GM19468 (cell line): ENCODE results near the gene NCKAP5.
A peak's percentile ranks its signal among the peaks of the same experiment; 100 is the strongest.

Experiments used
- ATAC-seq: cut with Tn5 transposase; IDR thresholded peaks from one replicate; pipeline ENCODE4 v1.9.1; 2021; ENCODE audit warnings: mild to moderate bottlenecking, moderate library complexity, moderate number of reproducible peaks; ENCODE audit not compliant: unreplicated experiment; ENCODE audit errors: extremely low read depth

NCKAP5 gene

DNA sequence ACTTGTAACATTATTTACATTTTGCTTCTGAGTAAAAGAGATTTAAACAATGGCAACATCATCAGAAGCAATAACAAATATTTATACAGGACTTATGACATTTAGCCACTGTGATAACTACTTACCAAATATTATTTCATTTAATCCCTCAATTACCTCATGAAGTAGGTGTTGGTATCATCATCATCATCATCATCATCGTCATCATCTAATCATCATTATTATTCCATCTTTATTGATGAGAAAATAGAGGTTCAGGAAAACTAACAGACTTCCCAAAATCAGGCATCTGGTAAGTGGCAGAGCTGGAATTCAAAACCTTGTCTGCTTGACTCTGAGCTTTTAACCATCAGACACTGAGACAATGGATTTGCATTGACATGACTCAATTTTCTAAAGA is 204.4 kb downstream of the NCKAP5 start:
- ATAC-seq: no peak

- ATAC-seq: no peak
Measured at GRCh38 chr2:133362061-133362476, 206.2 kb downstream of the NCKAP5 start.

- ATAC-seq: peak; percentile 71
Measured at GRCh38 chr2:133360882-133361281, 207.4 kb downstream of the NCKAP5 start.

GRCh38 chr2:133360190-133360589 is 208.1 kb downstream of the NCKAP5 start:
- no peak for ATAC-seq

- ATAC-seq: no peak
Measured at GRCh38 chr2:133352719-133353118, 215.5 kb downstream of the NCKAP5 start.

GRCh38 chr2:133346654-133347053 is 221.6 kb downstream of the NCKAP5 start:
- no peak for ATAC-seq

DNA sequence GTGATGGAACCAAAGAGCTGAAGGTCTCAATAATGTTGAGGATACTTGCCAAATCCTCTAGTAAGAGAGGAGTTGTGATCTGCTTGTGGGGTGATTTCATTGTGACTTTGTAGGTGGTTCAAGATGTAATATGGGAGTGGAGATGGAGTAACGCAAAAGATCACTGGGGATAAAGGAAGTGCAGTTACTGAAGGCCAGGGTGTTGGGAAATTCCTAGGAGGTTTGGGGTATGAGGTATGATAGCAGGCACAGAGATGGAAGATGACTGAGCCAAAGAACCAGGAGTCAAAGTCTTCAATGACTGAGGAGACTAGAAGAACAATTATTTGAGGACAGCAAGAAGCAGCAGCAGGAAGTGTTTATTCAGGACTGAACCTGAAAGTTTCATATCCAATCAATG is 222.6 kb downstream of the NCKAP5 start:
- ATAC-seq: no peak

GRCh38 chr2:133344849-133345248 is 223.4 kb downstream of the NCKAP5 start:
- ATAC-seq: no peak

DNA sequence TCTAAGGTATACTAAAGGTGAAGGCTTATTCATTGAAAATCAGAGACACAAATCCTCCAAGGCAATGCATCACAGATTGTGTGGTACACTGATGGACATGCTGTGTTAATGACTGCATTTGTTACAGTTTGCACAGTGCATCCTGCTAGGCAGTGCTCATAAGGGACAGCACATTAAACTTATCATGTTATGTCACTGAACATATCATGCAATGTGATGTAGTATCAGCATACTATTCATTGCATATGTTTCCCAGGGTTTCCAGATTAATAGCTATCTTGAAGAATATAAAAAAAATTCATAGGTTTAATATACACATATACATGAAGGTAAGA is 225.3 kb downstream of the NCKAP5 start:
- no peak for ATAC-seq

GRCh38 chr2:133342286-133343017 is 225.8 kb downstream of the NCKAP5 start:
- ATAC-seq: no peak

DNA sequence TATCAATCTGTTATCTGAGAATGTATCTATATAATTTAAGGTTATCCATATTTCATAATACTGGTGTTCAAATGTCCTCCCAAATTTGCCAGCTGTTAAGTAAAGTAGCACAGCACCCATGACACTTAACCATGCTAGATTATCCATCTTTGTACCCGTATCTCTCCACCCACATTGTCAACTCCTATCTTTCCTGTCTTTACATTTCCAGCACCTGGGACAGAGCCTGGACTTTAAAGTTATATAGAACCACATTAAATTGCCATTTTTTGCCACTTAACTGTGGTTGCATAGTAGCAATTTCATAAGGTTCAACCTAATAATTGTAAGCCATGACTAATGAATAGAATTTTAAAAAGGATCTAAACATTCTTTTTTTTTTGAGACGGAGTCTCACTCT is 226.7 kb downstream of the NCKAP5 start:
- ATAC-seq: no peak

- ATAC-seq: no peak
Measured at GRCh38 chr2:133338224-133338623, 230.0 kb downstream of the NCKAP5 start.

DNA sequence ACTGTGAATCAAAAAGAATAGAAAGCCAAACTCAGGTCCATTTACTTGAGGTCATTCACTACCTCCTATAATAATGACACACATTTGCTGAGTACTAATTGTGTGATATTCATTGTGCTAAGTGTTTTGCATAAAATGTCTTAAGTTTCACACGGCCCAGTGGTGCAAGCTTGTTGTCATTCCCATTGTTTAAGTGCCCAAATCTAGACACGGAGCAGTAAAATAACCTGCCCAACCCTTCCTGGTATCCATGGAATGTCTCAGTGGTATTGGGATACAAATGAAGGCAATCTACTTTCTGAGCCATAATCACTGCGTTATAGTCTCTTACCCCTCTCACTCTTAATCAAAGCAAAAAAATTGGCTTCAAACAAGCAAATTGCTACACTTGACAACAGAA is 233.3 kb downstream of the NCKAP5 start:
- no peak for ATAC-seq

GRCh38 chr2:133333181-133333580 is 235.1 kb downstream of the NCKAP5 start:
- no peak for ATAC-seq

DNA sequence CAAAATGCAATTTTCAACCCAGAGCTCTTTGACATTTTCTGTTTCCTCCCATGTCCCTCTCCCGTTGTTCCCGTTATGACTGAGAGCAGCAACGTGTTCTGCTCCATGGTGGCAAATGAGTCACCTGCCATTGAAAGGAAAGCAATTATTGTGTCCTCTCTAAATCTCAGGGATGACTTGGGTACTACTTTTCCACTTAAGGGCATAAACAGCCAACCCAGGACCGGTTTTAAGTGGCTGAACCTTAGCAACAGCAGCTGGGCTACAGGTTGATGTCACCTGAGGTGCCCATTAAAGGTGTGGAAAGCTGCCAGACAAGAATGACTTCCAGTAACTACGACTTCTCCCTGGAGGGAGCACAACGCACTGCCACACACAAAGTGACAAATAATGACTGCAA is 236.8 kb downstream of the NCKAP5 start:
- no peak for ATAC-seq

DNA sequence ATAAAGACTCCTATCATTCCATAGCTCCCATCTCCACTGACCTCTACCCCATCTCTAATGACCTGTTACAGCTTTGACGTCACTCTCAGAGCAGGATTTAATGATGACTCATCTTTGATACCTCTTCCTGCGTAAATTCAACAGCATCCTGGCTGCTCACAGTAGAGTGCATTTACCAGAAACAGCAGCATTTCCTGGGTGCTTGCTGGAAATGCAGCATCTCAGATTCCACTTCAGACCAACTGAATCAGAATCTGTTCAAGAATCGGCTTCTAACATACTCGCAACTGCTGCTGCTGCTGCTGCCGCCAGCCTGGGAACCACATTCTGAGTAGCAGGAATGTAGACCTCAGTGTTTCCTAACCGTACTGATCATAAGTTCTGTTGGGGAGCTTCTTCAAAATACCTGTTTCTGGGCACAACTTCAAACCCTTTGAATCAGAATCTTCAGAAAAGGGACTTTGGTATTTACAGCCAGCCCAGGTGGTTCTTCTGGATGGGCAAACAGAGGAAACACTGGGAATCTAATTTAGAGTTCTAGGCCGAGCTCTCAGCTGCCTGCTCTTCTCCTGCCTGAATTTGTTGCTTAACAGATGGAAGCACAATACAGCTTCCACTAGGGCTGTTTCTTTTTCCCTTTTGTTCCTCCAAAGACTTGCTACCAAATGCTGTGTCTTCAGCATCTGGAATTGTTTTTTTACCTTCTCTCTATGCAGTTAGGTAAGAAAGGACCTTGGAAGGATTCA is 241.4 kb downstream of the NCKAP5 start:
- ATAC-seq: no peak

DNA sequence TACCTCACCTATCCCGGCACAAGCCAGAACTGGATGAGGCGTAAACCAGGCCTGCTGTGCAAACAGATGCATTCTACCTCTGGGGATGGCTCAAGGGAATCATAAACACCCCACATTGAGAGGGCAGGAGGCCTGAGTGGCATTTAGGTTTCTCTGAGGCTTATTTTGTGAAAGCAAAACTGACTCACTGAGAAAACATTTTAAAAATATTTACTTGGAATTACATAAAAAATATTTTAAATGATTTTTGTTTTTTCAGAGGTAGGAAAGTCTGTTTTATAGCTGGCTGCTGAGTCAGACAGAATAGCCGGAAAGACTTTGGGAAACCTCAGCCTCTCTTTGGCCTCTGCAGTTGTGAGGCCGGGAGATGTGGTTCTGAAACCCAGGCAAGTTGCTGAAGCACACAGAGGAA is 244.1 kb downstream of the NCKAP5 start:
- ATAC-seq: no peak

DNA sequence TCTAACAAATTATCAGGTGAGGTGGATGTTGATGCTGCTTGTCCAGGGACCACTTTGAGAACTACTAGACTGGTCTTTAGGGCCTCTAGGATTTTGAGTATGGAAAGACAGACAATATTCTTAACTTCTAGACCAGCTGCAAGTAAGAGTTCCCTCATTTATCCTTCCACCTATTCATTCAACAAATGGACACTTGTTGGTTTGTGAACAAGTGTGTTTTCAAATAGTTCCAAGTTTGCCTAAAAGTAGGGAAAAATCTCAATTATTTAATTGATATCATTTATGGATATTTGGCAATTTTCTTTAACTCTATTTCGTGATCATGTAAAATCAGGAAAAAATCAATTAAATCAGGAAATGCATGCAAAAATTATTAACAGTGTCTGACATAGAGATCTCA is 245.4 kb downstream of the NCKAP5 start:
- ATAC-seq: no peak

- ATAC-seq: no peak
Measured at GRCh38 chr2:133317178-133317577, 251.1 kb downstream of the NCKAP5 start.

- no peak for ATAC-seq
Measured at GRCh38 chr2:133316557-133316956, 251.7 kb downstream of the NCKAP5 start.

DNA sequence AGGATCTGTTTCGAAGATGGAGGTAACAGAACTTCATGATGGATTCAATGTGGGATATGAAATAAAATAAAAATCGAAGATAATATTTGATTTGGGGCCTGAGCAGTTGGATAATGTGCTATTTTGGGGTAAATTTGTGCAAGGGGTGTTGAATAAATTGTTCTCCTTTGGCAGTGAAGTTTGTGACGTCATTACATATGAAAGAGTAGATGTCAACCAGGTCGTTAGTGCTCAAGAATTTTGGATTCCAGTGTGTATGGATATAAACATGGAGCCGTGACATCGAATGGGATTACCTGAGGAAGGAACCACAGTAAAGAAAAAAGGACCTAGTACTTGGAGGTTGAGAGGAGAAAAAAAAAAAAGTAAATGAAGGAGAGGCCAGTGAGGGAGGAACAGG is 253.0 kb downstream of the NCKAP5 start:
- no peak for ATAC-seq

GRCh38 chr2:133314795-133315194 is 253.5 kb downstream of the NCKAP5 start:
- ATAC-seq: no peak
